ENCODE results near the gene CTCFL. TPM values are rescaled to one million over a fixed set of nuclear protein-coding genes. Genes with fewer than 3 reads are reported as not detected.
A peak's percentile ranks its signal among the peaks of the same experiment; 100 is the strongest.

CTCFL gene
- total RNA-seq, 2 donors from 2014 or later: 10.8 TPM; not detected in 1

DNA sequence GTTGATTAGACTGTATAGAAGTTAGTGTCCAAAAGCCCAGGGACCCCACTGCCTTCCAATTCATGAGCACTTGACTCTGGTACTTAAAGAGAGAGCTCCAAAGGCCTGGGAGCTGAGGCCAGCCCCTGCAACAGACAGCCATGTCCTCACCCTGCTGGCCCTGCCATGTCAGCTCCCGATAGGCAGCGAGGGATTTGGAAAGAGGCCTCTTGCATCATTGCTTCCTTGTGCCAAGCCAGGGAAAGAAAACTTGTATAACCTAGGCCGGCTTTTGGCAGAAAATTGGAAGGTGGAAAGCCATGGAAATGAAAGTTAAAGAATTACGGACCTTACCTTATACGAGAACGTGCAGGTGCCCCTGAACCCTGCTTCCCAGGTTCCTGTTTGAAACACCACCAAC lies 27.5 kb upstream of the CTCFL start:
- H3K27me3 ChIP-seq (replicated peaks; ENCODE audit: insufficient read depth): no peaks in the 10 kb centered on the region
- TF ChIP-seq POLR2A (IDR thresholded peaks at IDR 0.05) (no peak), POLR2AphosphoS5 (IDR thresholded peaks at IDR 0.05) (no peak), CTCF (IDR thresholded peaks at IDR 0.05) (no peak)
- H3K9me3 ChIP-seq: no peaks in the 10 kb centered on the region
- no peaks in the 10 kb centered on the region for H3K4me1 ChIP-seq (replicated peaks)
- 90% methylated on average over 6 of the region's 6 CpGs for WGBS
- intact Hi-C loops (cut with DNase I): no loop called here
- H3K4me3 ChIP-seq: no peak overlapping the region
- no peaks in the 10 kb centered on the region for H3K36me3 ChIP-seq
- no peak for DNase-seq (ENCODE audit: low spot score)
- H3K27ac ChIP-seq: no peak overlapping the region

DNA sequence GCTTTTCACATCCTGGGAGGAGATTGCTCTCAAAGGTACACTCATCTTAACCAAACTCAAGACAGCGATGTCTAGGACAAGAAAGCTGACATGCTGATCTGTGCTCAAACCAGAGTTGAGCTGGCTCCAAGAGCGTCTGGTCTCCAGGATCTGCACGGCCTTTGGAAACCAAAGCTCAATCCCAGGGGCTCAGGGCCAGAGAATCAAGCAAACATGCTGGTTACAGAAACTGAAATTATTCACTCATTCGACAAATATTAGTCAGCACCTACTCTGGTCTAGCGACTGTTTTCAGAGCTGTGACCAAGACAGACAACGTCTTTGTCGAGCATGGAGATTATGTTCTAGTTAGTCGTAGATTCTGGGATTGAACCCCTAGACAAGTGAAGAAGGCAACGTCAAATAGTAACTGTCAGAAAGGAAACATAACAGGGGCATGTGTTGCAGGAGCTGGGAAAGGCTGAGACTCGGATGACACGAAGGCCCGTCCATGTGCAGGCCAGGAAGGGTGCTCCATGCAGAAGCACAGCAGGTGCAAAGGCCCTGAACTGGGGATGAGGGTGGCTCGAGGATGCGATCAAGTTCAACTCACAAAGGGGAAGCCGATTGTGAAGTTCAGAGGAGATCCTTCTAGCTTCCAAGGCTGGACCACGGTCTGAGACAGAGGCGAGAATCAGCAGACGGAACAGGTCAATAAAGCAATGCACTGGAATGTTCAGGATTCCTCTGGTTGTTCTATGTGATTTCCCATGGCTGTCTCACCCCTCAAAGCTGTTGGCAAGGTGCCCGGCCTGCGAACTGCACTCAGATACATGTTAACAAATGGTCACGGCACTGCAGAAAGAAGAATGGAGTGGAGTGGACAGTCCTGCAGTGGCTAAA lies 23.5 kb upstream of the CTCFL start:
- TF ChIP-seq CTCF (IDR thresholded peaks at IDR 0.05) (no peak), POLR2AphosphoS5 (IDR thresholded peaks at IDR 0.05) (no peak), POLR2A (IDR thresholded peaks at IDR 0.05) (no peak)
- Histone ChIP-seq H3K27ac (no peak overlapping the region), H3K4me1 (replicated peaks) (no peaks in the 10 kb centered on the region), H3K36me3 (no peaks in the 10 kb centered on the region), H3K9me3 (no peaks in the 10 kb centered on the region), H3K4me3 (no peak overlapping the region), H3K27me3 (replicated peaks; ENCODE audit: insufficient read depth) (no peaks in the 10 kb centered on the region)
- intact Hi-C loops (cut with DNase I): no loop called here
- WGBS: 85% methylated on average over 21 of the region's 21 CpGs
- DNase-seq (ENCODE audit: low spot score): no peak

DNA sequence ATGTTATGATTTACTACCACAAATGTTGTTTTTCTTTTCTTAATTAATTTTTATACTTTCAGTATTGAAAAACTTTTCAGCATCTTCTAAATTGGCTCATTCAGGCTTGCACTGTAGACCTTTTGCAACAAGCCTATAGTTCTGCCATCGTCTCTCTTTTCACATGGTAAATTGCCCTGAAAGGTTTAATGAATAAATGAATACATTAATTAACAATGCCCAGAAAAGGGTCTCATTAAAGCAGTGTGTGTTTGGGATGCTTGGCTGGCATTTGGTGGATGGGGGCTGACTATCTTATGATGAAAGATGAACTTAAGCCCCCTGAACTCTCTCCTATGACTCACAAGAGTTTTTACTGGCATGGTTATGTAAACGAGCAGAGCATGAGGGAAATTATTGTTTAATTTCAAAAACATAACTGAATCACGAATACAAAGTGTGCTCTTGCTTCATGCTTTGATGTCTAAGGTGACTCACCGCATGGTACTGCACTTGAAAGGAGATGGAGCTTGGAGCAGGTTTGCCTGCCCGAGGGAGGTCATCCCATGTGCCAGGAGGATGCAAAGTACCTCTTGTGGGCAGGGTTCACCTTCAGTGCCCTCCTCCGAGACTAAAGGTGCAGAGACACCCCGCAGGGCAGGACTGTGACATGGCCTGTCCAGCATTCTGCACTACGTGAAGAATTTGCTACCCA lies 22.2 kb upstream of the CTCFL start:
- TF ChIP-seq POLR2A (IDR thresholded peaks at IDR 0.05) (no peak), CTCF (IDR thresholded peaks at IDR 0.05) (no peak), POLR2AphosphoS5 (IDR thresholded peaks at IDR 0.05) (peak; percentile 46)
- WGBS: 60% methylated on average over 8 of the region's 8 CpGs
- Histone ChIP-seq H3K9me3 (no peaks in the 10 kb centered on the region), H3K4me1 (replicated peaks) (no peaks in the 10 kb centered on the region), H3K4me3 (no peak overlapping the region), H3K27ac (no peak overlapping the region), H3K27me3 (replicated peaks; ENCODE audit: insufficient read depth) (no peaks in the 10 kb centered on the region), H3K36me3 (no peaks in the 10 kb centered on the region)
- intact Hi-C loops (cut with DNase I): no loop called here
- DNase-seq (ENCODE audit: low spot score): no peak

DNA sequence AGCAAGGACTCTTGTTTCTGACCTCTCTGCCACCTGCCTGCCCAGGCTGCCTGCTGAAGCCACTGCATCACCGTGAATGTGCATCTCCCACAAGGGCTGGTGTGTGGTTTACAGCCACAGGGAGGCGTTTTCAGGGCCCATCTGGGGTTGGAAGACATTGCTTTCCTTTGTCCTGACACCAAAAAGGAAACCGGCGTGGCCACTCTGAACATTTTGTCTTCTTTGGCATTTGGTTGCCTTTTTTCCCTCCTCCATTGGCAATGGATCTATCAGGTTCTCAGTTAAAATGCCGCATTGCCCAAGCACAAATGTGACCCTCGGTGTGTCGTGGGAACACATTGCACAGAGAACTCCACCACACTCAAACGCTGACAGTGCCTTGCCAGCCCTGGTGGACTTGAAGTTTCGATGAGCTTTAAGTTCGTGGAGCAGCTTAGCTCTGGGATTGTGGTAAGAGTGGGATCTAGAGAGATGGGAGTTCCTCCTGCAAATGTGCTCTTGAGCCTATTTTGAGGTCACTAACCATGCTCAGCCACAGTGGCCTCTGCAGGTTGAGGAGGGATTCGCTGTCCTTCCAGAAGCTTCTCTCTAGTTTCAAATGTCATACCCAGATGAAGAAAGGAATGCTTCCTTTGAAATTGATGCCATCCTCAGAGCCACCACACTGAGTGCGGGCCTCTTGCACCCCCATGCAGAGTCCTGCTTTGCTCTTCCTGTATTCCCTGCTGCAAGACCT lies 21.2 kb upstream of the CTCFL start:
- whole genome bisulfite sequencing: 77% methylated on average over 12 of the region's 12 CpGs
- H3K9me3 ChIP-seq: no peaks in the 10 kb centered on the region
- H3K36me3 ChIP-seq: no peaks in the 10 kb centered on the region
- H3K4me1 ChIP-seq (replicated peaks): no peaks in the 10 kb centered on the region
- DNase-seq (ENCODE audit: low spot score): no peak
- intact Hi-C loops (cut with DNase I): no loop called here
- H3K4me3 ChIP-seq: no peak overlapping the region
- H3K27ac ChIP-seq: no peak overlapping the region
- no peaks in the 10 kb centered on the region for H3K27me3 ChIP-seq (replicated peaks; ENCODE audit: insufficient read depth)
- TF ChIP-seq CTCF (IDR thresholded peaks at IDR 0.05) (no peak), POLR2A (IDR thresholded peaks at IDR 0.05) (no peak)
